WTC11 (cell line): Measurements from ENCODE around the gene UGT2B10.

Source experiments
- ESRRA ChIP-seq: sonication (generic); formaldehyde crosslinking; IDR thresholded peaks from 2 replicates; pipeline ENCODE4 v1.8.1; 2022; ENCODE audit warnings: mild to moderate bottlenecking, missing genetic modification reagents, borderline replicate concordance
- ETV6 ChIP-seq: sonication (generic); formaldehyde crosslinking; IDR thresholded peaks from 2 replicates; pipeline ENCODE4 v1.8.1; 2022; ENCODE audit warnings: mild to moderate bottlenecking, missing genetic modification reagents
- ZNF138 ChIP-seq: sonication (generic); formaldehyde crosslinking; conservative IDR thresholded peaks from 2 replicates; pipeline ENCODE4 v1.8.1; 2022; ENCODE audit warnings: mild to moderate bottlenecking, moderate library complexity, missing genetic modification reagents
- ZNF317 ChIP-seq: sonication (generic); formaldehyde crosslinking; IDR thresholded peaks from 2 replicates; pipeline ENCODE4 v1.8.1; 2023; ENCODE audit warnings: low read depth, mild to moderate bottlenecking, moderate library complexity, missing genetic modification reagents, borderline replicate concordance
- TF ChIP-seq, protein P1 (sequence below): fragments of 200-600 bp; IDR thresholded peaks from 2 replicates; pipeline ENCODE4 v1.8.0; 2022; ENCODE audit warnings: antibody characterized with exemption

DNA sequence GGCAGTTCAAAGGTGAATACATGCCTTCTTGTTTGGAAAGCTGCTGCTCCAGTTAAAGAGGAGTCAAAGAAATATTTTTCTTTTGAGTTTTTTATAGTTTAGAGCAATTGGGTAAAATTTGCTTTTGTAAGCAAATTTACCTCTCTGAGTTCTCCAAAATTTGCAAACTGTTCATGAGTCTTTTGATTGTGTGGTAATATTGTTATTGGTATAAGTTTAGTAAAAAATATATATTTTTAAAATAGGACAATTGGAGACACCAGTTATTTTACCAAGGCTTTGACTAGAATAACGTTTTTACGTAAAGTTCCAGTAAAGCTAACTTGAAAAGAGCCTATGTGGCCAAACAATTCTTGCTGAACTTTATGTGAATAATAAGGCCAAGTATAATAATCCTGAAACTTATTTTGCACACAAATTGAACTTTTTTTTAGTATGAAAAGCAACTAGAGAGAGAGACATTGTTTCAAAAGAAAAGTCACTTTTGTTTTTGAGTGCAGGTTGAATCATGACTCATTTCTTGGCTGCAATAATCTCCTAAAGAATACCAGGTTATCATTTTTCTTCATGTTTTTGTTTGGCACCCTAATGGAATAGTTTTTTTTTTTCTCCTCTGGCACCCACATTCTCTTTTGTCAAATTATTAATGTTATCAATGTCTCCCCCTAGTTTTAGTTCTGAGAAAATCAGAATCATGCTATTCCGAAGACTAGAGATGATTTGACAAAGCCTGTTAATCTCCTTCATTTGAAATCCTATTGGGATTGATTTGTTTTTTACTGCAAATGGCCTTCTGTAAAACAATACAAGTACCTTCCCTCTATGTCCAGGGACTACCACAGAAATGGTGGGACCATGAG lies 57.1 kb downstream of the UGT2B10 start:
- TF ChIP-seq ZNF138 (CRISPR knock-in tag) = no peak
- TF ChIP-seq, protein P1, sequence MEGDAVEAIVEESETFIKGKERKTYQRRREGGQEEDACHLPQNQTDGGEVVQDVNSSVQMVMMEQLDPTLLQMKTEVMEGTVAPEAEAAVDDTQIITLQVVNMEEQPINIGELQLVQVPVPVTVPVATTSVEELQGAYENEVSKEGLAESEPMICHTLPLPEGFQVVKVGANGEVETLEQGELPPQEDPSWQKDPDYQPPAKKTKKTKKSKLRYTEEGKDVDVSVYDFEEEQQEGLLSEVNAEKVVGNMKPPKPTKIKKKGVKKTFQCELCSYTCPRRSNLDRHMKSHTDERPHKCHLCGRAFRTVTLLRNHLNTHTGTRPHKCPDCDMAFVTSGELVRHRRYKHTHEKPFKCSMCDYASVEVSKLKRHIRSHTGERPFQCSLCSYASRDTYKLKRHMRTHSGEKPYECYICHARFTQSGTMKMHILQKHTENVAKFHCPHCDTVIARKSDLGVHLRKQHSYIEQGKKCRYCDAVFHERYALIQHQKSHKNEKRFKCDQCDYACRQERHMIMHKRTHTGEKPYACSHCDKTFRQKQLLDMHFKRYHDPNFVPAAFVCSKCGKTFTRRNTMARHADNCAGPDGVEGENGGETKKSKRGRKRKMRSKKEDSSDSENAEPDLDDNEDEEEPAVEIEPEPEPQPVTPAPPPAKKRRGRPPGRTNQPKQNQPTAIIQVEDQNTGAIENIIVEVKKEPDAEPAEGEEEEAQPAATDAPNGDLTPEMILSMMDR = no peak
- TF ChIP-seq ETV6 (CRISPR knock-in tag) = no peak
- no peak for TF ChIP-seq ZNF317 (CRISPR knock-in tag)
- TF ChIP-seq ESRRA = no peak
